Smooth muscle cell (in vitro differentiated cells): ENCODE results near the gene ID1. TPM values are rescaled to one million over a fixed set of nuclear protein-coding genes. Genes with fewer than 3 reads are reported as not detected.

Source experiments
- DNase-seq: peaks from one replicate; lab custom pipeline; 2025; ENCODE audit not compliant: unreplicated experiment; lab: John Stamatoyannopoulos, UW
- H2AFZ ChIP-seq: fragments of 200-600 bp; sonication (generic); 2 replicates; pipeline ENCODE4 v1.6.0; 2016; ENCODE audit warnings: antibody characterized with exemption, low read depth, mild to moderate bottlenecking
- H3F3A ChIP-seq: fragments of 200-600 bp; sonication (generic); 2 replicates; pipeline ENCODE4 v1.6.0; 2017; ENCODE audit warnings: antibody characterized with exemption, low read depth
- H3K27ac ChIP-seq: fragments of 200-600 bp; sonication (generic); 2 replicates; pipeline ENCODE4 v1.5.1; 2016; ENCODE audit warnings: low read depth, mild to moderate bottlenecking
- H3K27me3 ChIP-seq: fragments of 200-600 bp; sonication (generic); 2 replicates; pipeline ENCODE4 v1.6.1; 2016; ENCODE audit warnings: low read depth, mild to moderate bottlenecking
- H3K36me3 ChIP-seq: fragments of 200-600 bp; sonication (generic); 2 replicates; pipeline ENCODE4 v1.5.1; 2016; ENCODE audit warnings: low read depth
- H3K4me1 ChIP-seq: fragments of 200-600 bp; sonication (generic); 2 replicates; pipeline ENCODE4 v1.5.1; 2016; ENCODE audit warnings: low read depth
- H3K4me2 ChIP-seq: fragments of 200-600 bp; sonication (generic); 2 replicates; pipeline ENCODE4 v1.6.0; 2016; ENCODE audit warnings: mild to moderate bottlenecking
- H3K4me3 ChIP-seq: fragments of 200-600 bp; sonication (generic); 2 replicates; pipeline ENCODE4 v1.5.1; 2016; ENCODE audit warnings: mild to moderate bottlenecking
- H3K79me2 ChIP-seq: fragments of 200-600 bp; sonication (generic); 2 replicates; pipeline ENCODE4 v1.6.0; 2016; ENCODE audit warnings: low read depth, mild to moderate bottlenecking
- H3K9ac ChIP-seq: fragments of 200-600 bp; sonication (generic); 2 replicates; pipeline ENCODE4 v1.6.0; 2016; ENCODE audit warnings: low read depth
- H3K9me3 ChIP-seq: fragments of 200-600 bp; sonication (generic); replicated peaks from 2 replicates; pipeline ENCODE4 v1.5.1; 2016; ENCODE audit warnings: low read depth
- H4K20me1 ChIP-seq: fragments of 200-600 bp; sonication (generic); 2 replicates; pipeline ENCODE4 v1.6.0; 2016; ENCODE audit warnings: low read depth
- WGBS: methylation state at CpG from one replicate; pipeline ENCODE4 v1.1.7; 2016; ENCODE audit warnings: low lambda C conversion rate; 5-methylcytosine and 5-hydroxymethylcytosine counted together
- microRNA-seq: library from miRNA; unstranded; fragments of <30 nt; microRNA quantifications from one replicate; pipeline ENCODE4, GENCODE V29; 2016; ENCODE audit warnings: borderline number of aligned reads
- polyA plus RNA-seq: library from polyadenylated mRNA; unstranded; fragments of >200 nt; fragmentation: Nextera tagmentation; extraction: Ambion mirVana; gene quantifications from 2 replicates; pipeline ENCODE4 v1.2.1, GENCODE V29; 2016
- small RNA-seq: library from RNA; depleted of rRNA; stranded (forward); fragments of <200 nt; gene quantifications from one replicate; pipeline ENCODE3, GENCODE V24; 2014
- total RNA-seq: library from RNA; depleted of rRNA; stranded (reverse); fragments of >200 nt; gene quantifications from 2 replicates; pipeline ENCODE4 v1.2.3, GENCODE V29; 2014
- TF ChIP-seq, protein P1 (sequence below): fragments of 200-600 bp; sonication (generic); IDR thresholded peaks from 2 replicates; pipeline ENCODE4 v1.5.1; 2017; ENCODE audit warnings: borderline replicate concordance, mild to moderate bottlenecking, antibody characterized with exemption; ENCODE audit not compliant: insufficient read depth, poor library complexity, severe bottlenecking

Gene ID1
- total and polyA plus RNA-seq, 2 experiments from 2014 or later = 87.6 to 396 TPM

DNA sequence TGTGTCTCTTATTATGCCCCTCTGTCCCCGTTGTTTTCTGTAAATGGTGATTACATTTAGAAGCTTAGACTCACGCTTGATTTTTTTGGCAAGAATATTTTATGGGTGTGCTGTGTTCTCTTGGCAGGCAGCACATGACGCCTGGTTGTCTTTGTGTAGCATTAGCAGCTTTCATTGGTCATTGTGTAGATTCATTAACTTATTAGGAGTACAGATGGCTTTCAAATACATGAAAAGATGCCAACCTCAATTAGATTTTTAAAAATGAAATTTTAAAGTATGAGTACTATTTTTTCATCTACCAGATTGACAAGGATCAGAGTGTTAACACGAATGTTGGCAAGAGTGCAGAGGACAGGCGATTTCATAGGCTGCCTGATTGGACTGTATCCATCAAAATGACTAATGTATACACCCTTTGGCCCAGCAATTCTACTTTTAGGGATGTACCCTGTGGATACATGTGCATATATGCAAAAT is 47.9 kb downstream of the ID1 start:
- Histone ChIP-seq H3K9me3 (no peaks in the 10 kb centered on the region), H3K27me3 (peaks cover 10% of the 10 kb centered on the region), H2AFZ (no peak overlapping the region), H3K79me2 (no peaks in the 10 kb centered on the region), H4K20me1 (no peaks in the 10 kb centered on the region), H3F3A (no peaks in the 10 kb centered on the region), H3K4me1 (no peaks in the 10 kb centered on the region), H3K27ac (no peak overlapping the region), H3K4me2 (no peak overlapping the region), H3K4me3 (no peak overlapping the region), H3K36me3 (no peaks in the 10 kb centered on the region), H3K9ac (no peak overlapping the region)
- 81% methylated on average over 5 of the region's 5 CpGs for WGBS
- TF ChIP-seq, protein P1, sequence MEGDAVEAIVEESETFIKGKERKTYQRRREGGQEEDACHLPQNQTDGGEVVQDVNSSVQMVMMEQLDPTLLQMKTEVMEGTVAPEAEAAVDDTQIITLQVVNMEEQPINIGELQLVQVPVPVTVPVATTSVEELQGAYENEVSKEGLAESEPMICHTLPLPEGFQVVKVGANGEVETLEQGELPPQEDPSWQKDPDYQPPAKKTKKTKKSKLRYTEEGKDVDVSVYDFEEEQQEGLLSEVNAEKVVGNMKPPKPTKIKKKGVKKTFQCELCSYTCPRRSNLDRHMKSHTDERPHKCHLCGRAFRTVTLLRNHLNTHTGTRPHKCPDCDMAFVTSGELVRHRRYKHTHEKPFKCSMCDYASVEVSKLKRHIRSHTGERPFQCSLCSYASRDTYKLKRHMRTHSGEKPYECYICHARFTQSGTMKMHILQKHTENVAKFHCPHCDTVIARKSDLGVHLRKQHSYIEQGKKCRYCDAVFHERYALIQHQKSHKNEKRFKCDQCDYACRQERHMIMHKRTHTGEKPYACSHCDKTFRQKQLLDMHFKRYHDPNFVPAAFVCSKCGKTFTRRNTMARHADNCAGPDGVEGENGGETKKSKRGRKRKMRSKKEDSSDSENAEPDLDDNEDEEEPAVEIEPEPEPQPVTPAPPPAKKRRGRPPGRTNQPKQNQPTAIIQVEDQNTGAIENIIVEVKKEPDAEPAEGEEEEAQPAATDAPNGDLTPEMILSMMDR = no peak
- no peak for DNase-seq

DNA sequence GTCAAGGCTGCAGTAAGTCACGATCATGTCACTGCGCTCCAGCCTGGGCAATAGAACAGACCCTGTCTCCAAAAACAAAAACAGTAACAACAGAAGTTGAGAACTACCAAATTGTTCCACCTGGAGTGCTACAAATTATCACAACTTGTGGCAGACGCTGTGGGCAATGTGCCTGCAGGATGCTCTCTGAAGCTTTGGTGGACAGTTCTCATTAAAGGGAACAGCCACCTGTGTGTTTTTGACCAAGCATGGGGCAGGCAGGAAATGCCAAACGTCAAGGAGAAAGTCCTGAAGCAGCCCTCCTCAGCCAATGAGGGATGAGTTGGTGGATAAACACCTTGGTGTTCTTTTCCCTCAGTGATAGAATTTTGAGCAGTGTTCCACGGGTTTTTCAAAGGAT is 48.5 kb downstream of the ID1 start:
- Histone ChIP-seq H3K27me3 (peaks cover 10% of the 10 kb centered on the region), H4K20me1 (no peaks in the 10 kb centered on the region), H3F3A (no peaks in the 10 kb centered on the region), H3K9ac (no peak overlapping the region), H2AFZ (no peak overlapping the region), H3K79me2 (no peaks in the 10 kb centered on the region), H3K27ac (no peak overlapping the region), H3K4me3 (no peak overlapping the region), H3K4me2 (no peak overlapping the region), H3K4me1 (no peaks in the 10 kb centered on the region), H3K36me3 (no peaks in the 10 kb centered on the region), H3K9me3 (no peaks in the 10 kb centered on the region)
- no peak for DNase-seq
- TF ChIP-seq, protein P1 = no peak
- whole genome bisulfite sequencing = 71% methylated on average over 5 of the region's 5 CpGs

DNA sequence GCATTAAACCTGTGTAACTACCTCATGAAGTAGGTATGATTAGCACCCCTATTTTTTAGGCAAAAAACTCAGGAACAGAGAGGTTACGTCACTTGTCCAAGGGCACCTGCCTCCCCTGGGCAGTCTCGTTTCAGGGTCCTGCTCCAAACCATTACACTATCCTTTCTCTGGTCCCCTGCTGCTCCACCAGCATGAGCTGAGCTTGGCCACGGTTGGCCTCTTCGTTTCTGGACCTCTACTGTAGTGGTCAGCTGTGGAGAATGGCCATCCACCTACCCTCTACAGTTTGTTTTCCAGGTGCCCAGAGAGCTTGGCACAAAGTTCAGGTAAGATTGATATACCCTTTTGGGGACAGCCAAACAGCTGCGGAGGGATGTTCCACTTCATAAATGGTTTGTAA is 49.4 kb downstream of the ID1 start:
- Histone ChIP-seq H3K27ac (no peak overlapping the region), H3K4me1 (no peaks in the 10 kb centered on the region), H3K9ac (no peak overlapping the region), H3K4me3 (no peak overlapping the region), H2AFZ (no peak overlapping the region), H3K36me3 (no peaks in the 10 kb centered on the region), H3K4me2 (no peak overlapping the region), H4K20me1 (no peaks in the 10 kb centered on the region), H3K79me2 (no peaks in the 10 kb centered on the region), H3K27me3 (peaks cover 10% of the 10 kb centered on the region), H3F3A (no peaks in the 10 kb centered on the region), H3K9me3 (no peaks in the 10 kb centered on the region)
- no peak for DNase-seq
- WGBS = 87% methylated on average over 5 of the region's 5 CpGs
- TF ChIP-seq, protein P1 = no peak

Small RNA genes lying within 50 kb of the gene (microRNA-seq; reads per million reads assigned to microRNA genes)
- not detected for gene MIR3193

Small RNA genes lying within 50 kb of the gene (small RNA-seq; reads per million reads assigned to genes)
- not detected for gene MIR3193

Other genes starting within 250 kb of the ID1 start
- not detected in 2 replicates for gene DEFB118, start 236.7 kb upstream of the ID1 start, total RNA-seq
- gene DEFB118, start 236.7 kb upstream of the ID1 start, polyA plus RNA-seq = not detected in 2 replicates
- not detected in 2 replicates for gene DEFB119, start 214.7 kb upstream of the ID1 start, total RNA-seq
- gene DEFB119, start 214.7 kb upstream of the ID1 start, polyA plus RNA-seq = not detected in 2 replicates
- not detected in 2 replicates for gene DEFB121, start 199.1 kb upstream of the ID1 start, total RNA-seq
- gene DEFB121, start 199.1 kb upstream of the ID1 start, polyA plus RNA-seq = not detected in 2 replicates
- not detected in 2 replicates for gene DEFB123, start 164.7 kb upstream of the ID1 start, total RNA-seq
- not detected in 2 replicates for gene DEFB123, start 164.7 kb upstream of the ID1 start, polyA plus RNA-seq
- not detected in 2 replicates for gene DEFB124, start 130.2 kb upstream of the ID1 start, total RNA-seq
- gene DEFB124, start 130.2 kb upstream of the ID1 start, polyA plus RNA-seq = not detected in 2 replicates
- gene REM1, start 130.0 kb upstream of the ID1 start, total RNA-seq = 0.85 TPM in 1 of 2 replicates, not detected in the other
- gene REM1, start 130.0 kb upstream of the ID1 start, polyA plus RNA-seq = 1.1 and 1.4 TPM in 2 replicates
- gene HM13, start 90.8 kb upstream of the ID1 start, total RNA-seq = 165 and 210 TPM in 2 replicates
- 336 and 397 TPM in 2 replicates for gene HM13, start 90.8 kb upstream of the ID1 start, polyA plus RNA-seq
- gene COX4I2, start 32.6 kb downstream of the ID1 start, total RNA-seq = not detected in 2 replicates
- gene COX4I2, start 32.6 kb downstream of the ID1 start, polyA plus RNA-seq = 0.80 and 2.1 TPM in 2 replicates
- gene BCL2L1, start 117.6 kb downstream of the ID1 start, total RNA-seq = 35.5 and 47.0 TPM in 2 replicates
- 24.8 and 41.1 TPM in 2 replicates for gene BCL2L1, start 117.6 kb downstream of the ID1 start, polyA plus RNA-seq
- 24.5 and 28.3 TPM in 2 replicates for gene TPX2, start 134.0 kb downstream of the ID1 start, total RNA-seq
- 18.7 and 21.7 TPM in 2 replicates for gene TPX2, start 134.0 kb downstream of the ID1 start, polyA plus RNA-seq
- gene MYLK2, start 214.1 kb downstream of the ID1 start, total RNA-seq = 0.09 and 0.54 TPM in 2 replicates
- gene MYLK2, start 214.1 kb downstream of the ID1 start, polyA plus RNA-seq = 0.22 TPM in 1 of 2 replicates, not detected in the other
- gene FOXS1, start 240.3 kb downstream of the ID1 start, total RNA-seq = 0.09 and 2.6 TPM in 2 replicates
- gene FOXS1, start 240.3 kb downstream of the ID1 start, polyA plus RNA-seq = 2.1 and 3.3 TPM in 2 replicates